ENCODE measurements around the gene CNOT1. TPM values are rescaled to one million over a fixed set of nuclear protein-coding genes. Genes with fewer than 3 reads are reported as not detected.

Gene CNOT1
- total and polyA plus RNA-seq, 4 donors: 35.6 to 187 (median 120) TPM

DNA sequence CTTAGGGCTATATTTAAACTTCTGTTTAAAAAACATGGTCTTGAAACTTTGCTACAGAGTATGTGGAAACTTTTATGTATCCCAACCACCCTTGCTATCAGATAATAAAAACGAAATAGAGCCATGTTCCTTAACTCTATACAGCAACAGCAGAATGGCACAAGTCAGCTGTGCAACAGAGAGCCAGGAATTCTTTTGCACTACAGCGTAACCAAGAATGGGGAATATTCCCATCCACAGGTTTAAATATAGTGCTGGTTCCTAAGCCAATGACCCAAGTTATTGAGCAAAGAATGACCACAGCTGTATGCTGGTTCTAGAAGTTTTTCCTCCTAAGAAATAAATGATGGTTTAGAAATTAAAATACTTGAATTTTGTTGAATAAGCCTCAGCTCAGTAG lies 81.2 kb downstream of the CNOT1 start:
- 73 to 85% methylated on average over 2 of the region's 2 CpGs for WGBS, 2 donors
- peaks cover 0 to 5% (median 0%) of the 10 kb centered on the region in 5 donors for H3K4me1 ChIP-seq (ENCODE audit: control insufficient read depth in 5 of 5, insufficient read depth in 5 of 5, low read length in 5 of 5)

GRCh38 chr16:58543685-58544084 lies 85.9 kb downstream of the CNOT1 start:
- Histone ChIP-seq H3K9me3 (ENCODE audit: control insufficient read depth in 4 of 4, insufficient read depth in 3 of 4, low read length in 3 of 4) (no peaks in the 10 kb centered on the region), H3K9ac (ENCODE audit: insufficient read depth in 1 of 2, low read length in 2 of 2) (no peak overlapping the region), H3K27me3 (ENCODE audit: control insufficient read depth in 3 of 3, insufficient read depth in 3 of 3, low read length in 2 of 3) (no peaks in the 10 kb centered on the region), H3K4me3 (no peak overlapping the region), H3K36me3 (ENCODE audit: control insufficient read depth in 4 of 4, insufficient read depth in 4 of 4, low read length in 4 of 4) (peaks cover 34 to 69% (median 57%) of the 10 kb centered on the region in 4 donors), H3K4me1 (ENCODE audit: control insufficient read depth in 5 of 5, insufficient read depth in 5 of 5, low read length in 5 of 5) (peaks cover 0 to 5% (median 0%) of the 10 kb centered on the region in 5 donors), H3K27ac (ENCODE audit: low read depth in 1 of 2, low read length in 1 of 2) (no peak overlapping the region)
- no peak for ATAC-seq (ENCODE audit: insufficient read depth, low FRiP score)
- no peak for DNase-seq
- no peak for TF ChIP-seq CTCF (IDR thresholded peaks at IDR 0.05; ENCODE audit: control extremely low read depth, extremely low read depth)
- 93 to 95% methylated on average over 8 of the region's 8 CpGs for WGBS, 2 donors

More for the DNA sequence above, 81.2 kb downstream of the CNOT1 start:
- H3K4me3 ChIP-seq: no peak overlapping the region
- H3K27ac ChIP-seq (ENCODE audit: low read depth in 1 of 2, low read length in 1 of 2): no peak overlapping the region
- DNase-seq (no peak), ATAC-seq (ENCODE audit: insufficient read depth, low FRiP score) (no peak)
- H3K27me3 ChIP-seq (ENCODE audit: control insufficient read depth in 3 of 3, insufficient read depth in 3 of 3, low read length in 2 of 3): no peaks in the 10 kb centered on the region
- H3K9me3 ChIP-seq (ENCODE audit: control insufficient read depth in 4 of 4, insufficient read depth in 3 of 4, low read length in 3 of 4): no peaks in the 10 kb centered on the region
- no peak overlapping the region for H3K9ac ChIP-seq (ENCODE audit: insufficient read depth in 1 of 2, low read length in 2 of 2)
- peaks cover 22 to 63% (median 43%) of the 10 kb centered on the region in 4 donors for H3K36me3 ChIP-seq (ENCODE audit: control insufficient read depth in 4 of 4, insufficient read depth in 4 of 4, low read length in 4 of 4)
- no peak for TF ChIP-seq CTCF (IDR thresholded peaks at IDR 0.05; ENCODE audit: control extremely low read depth, extremely low read depth)

DNA sequence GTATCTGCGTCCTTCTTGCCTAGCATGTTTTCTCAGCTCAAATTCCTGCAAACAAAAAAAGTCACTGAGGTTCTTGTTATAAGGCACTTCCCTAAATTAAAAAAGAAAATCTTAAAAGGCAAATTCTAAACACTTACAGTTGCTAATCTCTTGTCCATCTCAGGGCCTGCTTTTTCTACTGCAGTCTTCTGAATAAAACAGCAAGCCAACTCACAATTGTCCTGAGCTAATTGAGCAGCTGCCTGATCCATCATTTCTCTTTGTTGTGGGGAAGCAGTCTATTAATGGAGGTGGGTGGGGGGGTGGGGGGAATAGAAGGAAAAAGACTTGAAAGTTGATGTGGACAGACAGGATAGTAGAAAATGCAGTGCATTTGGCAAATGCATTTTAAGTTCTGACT lies 87.3 kb downstream of the CNOT1 start:
- Histone ChIP-seq H3K4me1 (ENCODE audit: control insufficient read depth in 5 of 5, insufficient read depth in 5 of 5, low read length in 5 of 5) (peaks cover 0 to 5% (median 0%) of the 10 kb centered on the region in 5 donors), H3K4me3 (no peak overlapping the region), H3K36me3 (ENCODE audit: control insufficient read depth in 4 of 4, insufficient read depth in 4 of 4, low read length in 4 of 4) (peaks cover 40 to 79% (median 65%) of the 10 kb centered on the region in 4 donors), H3K9ac (ENCODE audit: insufficient read depth in 1 of 2, low read length in 2 of 2) (no peak overlapping the region), H3K27me3 (ENCODE audit: control insufficient read depth in 3 of 3, insufficient read depth in 3 of 3, low read length in 2 of 3) (no peaks in the 10 kb centered on the region), H3K9me3 (ENCODE audit: control insufficient read depth in 4 of 4, insufficient read depth in 3 of 4, low read length in 3 of 4) (no peaks in the 10 kb centered on the region), H3K27ac (ENCODE audit: low read depth in 1 of 2, low read length in 1 of 2) (no peak overlapping the region)
- no peak for TF ChIP-seq CTCF (IDR thresholded peaks at IDR 0.05; ENCODE audit: control extremely low read depth, extremely low read depth)
- 95 to 97% methylated on average over 1 of the region's 1 CpG for WGBS, 2 donors
- ATAC-seq (ENCODE audit: insufficient read depth, low FRiP score) (no peak), DNase-seq (no peak)

- H3K9ac ChIP-seq (ENCODE audit: insufficient read depth in 1 of 2, low read length in 2 of 2): no peak overlapping the region
- peaks cover 46 to 80% (median 68%) of the 10 kb centered on the region in 4 donors for H3K36me3 ChIP-seq (ENCODE audit: control insufficient read depth in 4 of 4, insufficient read depth in 4 of 4, low read length in 4 of 4)
- no peak overlapping the region for H3K27ac ChIP-seq (ENCODE audit: low read depth in 1 of 2, low read length in 1 of 2)
- H3K4me3 ChIP-seq: no peak overlapping the region
- 94 to 95% methylated on average over 2 of the region's 2 CpGs for WGBS, 2 donors
- DNase-seq: no peak
- peaks cover 0 to 5% (median 0%) of the 10 kb centered on the region in 5 donors for H3K4me1 ChIP-seq (ENCODE audit: control insufficient read depth in 5 of 5, insufficient read depth in 5 of 5, low read length in 5 of 5)
- ATAC-seq (ENCODE audit: insufficient read depth, low FRiP score): no peak
- no peaks in the 10 kb centered on the region for H3K9me3 ChIP-seq (ENCODE audit: control insufficient read depth in 4 of 4, insufficient read depth in 3 of 4, low read length in 3 of 4)
- H3K27me3 ChIP-seq (ENCODE audit: control insufficient read depth in 3 of 3, insufficient read depth in 3 of 3, low read length in 2 of 3): no peaks in the 10 kb centered on the region
- TF ChIP-seq CTCF (IDR thresholded peaks at IDR 0.05; ENCODE audit: control extremely low read depth, extremely low read depth): no peak
Measured at GRCh38 chr16:58541711-58542110, 87.9 kb downstream of the CNOT1 start.
